NCI-H526 treated with DMSO at 0.1 percent for 48 hours (cell line): Measurements from ENCODE around the gene NR5A1.

Source experiments
- DNase-seq: peaks from one replicate; lab custom pipeline; 2025; lab: John Stamatoyannopoulos, UW

Gene NR5A1

DNA sequence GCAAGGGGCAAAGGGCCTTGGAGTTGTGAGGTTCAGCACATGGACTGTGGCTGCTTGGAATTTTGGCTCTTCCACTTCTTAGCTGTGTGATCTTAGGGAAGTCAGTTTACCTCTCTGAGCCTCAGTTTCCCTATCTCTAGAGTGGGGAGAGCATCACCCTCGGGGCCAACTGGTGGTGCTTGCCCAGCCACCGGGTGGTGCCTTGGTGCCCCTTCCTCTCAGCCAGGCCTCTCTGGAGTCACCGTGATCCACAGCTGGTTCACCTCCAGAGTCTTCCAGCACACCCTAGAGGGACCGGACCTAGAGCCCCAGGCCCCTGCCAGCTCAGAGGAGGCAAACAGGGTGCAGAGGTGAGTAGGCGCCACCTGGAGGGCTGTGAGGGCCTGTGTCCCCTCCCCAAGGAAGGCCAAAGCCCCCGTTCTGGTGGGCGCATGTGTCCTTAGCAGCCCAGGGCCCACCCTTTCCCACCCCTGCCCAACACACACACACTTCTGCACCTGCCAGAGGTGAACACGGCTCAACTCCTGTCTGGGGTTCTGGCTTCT, 49.2 kb downstream of the NR5A1 start:
- no peak for DNase-seq

DNA sequence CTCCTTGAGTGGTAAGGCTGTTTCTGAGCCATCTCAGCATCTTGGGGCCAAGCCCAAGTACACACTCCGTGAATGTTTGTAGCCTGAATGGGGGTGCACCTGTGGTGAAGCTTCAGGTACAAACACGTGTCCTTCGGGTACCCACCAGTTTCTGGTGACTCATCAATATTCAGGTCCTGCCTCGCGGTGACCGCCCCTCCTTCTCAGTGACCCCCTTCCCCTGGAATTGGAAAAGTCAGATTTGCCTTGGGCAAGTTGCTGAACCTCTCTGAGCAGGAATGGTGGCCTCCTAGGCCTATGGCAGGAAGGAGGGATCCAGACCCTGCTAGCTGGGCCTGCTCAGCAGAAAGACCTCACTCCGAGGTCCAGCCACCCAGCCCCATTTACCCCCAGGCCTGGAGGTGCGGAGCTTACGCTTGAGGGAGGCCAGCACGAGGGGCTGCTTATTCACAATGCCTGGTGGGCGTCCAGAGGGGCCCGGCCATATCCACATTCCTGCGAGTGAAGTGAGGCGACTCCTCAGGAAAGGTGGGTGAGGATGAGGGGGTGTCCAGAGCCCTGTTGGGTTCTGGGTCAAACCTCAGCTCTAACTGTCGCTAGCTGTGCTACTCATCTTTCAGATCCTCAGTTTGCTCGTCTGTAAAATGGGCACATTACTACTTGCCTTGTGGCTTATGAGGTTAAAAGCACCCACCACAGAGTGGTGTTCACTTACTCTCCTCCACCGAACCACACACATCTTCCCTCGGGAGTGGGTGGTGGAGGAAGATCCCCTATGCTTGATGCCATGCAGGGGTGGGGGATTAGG, 49.9 kb downstream of the NR5A1 start:
- no peak for DNase-seq

DNA sequence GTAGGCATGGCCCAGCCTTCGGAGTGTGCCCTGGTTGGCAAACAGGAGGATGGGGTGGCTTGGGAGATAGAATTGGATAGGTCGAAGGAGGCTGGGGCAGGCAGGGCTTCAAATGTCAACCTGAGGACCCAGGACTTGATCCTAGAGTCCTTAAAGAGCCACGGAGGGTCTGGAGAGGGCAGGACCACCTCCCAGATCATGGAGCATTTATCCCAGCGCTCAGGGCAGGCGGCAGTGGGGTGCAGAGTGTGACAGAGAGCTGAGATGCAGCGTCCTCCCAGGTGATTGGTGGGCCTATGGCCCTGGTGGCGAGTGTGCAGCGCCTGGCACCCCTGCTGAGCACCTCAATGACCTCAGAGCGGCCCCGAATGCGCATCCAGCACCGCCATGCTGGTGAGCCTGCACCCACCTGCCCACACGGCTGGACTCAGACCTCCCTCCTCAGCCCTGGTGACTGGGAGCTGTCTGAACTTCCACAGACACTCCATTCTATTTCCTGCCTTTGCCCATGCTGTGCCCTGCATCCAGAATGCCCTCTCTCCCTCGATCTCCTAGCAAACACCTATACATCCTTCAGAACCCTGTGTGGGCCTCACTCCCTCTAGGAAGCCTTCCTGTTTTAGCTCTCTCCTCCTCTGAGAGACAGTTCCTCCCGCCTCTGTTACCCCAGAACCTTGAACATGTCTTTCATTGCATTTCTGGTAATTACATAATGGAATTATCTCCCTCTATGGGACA, 50.7 kb downstream of the NR5A1 start:
- DNase-seq = no peak

DNA sequence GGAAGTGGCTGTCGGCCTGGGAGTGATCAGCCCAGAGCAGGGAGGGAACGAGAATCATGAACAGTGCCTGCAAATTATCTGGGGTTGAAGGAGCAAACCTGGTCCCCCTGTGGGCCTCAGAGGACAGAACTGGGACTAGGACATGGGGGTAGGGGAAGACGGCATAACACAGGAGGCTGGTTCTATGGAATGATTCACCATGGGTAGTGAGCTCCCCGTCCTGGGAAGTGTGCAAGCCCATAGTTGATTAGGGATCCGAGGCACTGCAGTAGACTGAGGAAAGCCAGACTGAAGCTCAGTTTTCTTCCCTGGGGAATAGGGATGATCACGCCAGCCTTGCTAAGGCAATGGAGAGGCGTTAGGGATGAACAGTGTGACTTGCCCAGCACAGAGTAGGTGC, 51.4 kb downstream of the NR5A1 start:
- DNase-seq = no peak

DNA sequence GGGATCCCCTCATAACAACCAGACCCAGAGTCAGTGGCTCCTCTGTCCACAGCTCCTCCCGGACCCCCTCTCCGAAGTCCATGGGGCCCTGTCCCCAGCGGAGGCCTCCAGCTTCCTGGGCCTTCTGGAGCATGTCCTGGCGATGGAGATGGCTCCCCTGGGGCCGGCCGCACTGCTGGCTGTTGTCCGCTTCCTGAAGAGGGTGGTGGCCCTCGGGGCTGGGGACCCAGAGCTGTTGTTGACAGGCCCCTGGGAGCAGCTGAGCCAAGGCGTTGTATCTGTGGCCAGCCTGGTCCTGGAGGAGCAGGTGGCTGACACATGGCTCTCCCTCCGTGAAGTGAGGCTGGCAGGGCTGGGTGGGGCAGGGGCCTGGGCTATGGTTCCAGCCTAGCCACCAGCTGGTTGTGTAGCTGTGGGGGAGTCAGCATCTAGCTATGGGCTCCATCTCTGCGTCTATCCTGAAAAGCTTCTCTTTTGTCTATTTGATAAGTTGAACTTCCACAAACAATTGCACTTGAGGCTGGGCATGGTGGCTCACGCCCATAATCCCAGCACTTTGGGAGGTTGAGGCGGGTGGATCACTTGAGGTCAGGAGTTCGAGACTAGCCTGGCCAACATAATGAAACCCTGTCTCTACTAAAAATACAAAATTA, 52.3 kb downstream of the NR5A1 start:
- DNase-seq = no peak

DNA sequence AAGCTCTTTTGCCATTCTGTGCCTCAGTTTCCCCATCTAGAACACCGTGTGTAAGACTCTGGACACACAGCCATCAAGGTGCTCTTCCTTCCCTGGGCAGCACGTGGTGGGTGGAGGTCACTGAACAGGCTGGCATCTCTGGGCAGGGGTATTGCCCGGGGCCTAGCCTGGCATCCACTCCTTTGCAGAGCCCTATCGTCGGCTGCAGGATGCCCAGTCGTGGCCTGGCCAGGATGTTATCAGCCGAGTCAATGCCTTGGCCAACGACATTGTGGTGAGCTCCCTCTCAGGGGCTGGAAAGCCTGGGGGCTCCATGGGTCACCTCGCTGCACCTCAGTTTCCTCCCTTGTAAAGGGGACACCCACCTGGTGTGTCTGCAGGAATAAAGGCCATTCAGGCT, 52.9 kb downstream of the NR5A1 start:
- no peak for DNase-seq

DNA sequence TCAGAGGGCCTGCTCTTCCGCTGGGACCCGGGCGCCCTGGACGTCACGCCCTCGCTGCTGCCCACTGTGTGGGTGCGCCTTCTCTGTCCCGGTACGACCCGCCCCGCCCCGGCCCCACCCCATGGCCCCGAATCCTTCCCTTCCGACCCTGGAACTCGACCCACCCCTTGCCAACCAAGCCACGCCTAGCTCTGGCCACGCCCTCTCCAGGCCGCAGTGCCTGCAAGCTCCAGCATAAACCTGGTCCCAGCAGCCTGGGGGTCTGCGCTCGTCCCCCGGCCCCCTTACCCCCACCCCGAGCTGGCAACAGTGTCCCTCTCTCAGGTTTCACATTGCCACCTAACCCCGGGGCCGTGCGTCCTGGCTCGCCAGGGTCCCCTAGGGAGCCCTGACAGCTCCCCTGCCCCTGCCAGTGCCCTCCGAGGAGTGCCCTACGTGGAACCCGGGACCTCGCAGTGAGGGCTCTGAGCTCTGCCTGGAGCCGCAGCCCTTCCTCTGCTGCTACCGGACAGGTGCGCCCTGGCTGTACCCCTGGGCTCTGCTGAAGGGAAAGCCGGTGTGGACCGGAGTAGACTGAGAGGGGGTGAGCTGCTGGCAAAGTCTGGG, 53.5 kb downstream of the NR5A1 start:
- DNase-seq = no peak

DNA sequence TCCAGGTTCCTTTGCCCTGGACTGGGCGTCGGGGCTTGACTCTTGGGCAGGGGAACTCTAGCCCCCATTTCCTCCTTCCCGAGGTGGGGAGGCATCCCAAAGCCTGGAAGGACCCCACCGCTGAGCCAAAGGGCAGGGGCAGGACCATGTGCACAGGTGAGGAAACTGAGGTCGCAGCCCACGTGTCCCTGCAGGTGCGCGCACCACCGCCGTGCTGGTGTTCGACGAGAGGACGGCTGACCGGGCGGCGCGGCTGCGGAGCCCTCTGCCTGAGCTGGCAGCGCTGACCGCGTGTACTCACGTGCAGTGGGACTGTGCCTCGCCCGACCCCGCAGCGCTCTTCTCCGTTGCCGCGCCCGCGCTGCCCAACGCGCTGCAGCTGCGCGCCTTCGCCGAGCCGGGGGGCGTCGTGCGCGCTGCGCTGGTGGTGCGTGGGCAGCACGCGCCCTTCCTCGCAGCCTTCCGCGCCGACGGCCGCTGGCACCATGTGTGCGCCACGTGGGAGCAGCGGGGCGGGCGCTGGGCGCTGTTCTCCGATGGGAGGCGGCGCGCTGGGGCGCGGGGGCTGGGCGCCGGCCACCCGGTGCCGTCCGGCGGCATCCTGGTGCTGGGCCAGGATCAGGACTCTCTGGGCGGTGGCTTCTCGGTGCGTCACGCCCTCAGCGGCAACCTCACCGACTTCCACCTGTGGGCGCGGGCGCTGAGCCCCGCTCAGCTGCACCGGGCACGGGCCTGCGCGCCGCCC, 54.2 kb downstream of the NR5A1 start:
- DNase-seq = no peak

DNA sequence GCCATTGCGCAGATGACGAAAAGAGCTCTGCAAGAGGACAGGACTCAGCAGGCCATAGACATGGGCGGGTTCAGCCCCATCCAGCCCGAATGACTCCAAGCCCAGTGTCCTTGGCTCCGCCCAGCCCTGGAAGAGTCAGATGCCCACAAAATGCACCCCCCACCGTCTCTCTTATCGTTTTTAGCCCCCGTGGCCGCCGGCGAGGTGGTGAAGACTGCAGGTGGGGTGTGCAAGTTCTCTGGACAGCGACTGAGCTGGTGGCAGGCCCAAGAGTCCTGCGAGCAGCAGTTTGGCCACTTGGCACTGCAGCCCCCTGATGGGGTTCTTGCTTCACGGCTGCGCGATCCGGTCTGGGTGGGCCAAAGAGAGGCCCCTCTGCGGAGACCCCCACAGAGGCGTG, 54.9 kb downstream of the NR5A1 start:
- no peak for DNase-seq

DNA sequence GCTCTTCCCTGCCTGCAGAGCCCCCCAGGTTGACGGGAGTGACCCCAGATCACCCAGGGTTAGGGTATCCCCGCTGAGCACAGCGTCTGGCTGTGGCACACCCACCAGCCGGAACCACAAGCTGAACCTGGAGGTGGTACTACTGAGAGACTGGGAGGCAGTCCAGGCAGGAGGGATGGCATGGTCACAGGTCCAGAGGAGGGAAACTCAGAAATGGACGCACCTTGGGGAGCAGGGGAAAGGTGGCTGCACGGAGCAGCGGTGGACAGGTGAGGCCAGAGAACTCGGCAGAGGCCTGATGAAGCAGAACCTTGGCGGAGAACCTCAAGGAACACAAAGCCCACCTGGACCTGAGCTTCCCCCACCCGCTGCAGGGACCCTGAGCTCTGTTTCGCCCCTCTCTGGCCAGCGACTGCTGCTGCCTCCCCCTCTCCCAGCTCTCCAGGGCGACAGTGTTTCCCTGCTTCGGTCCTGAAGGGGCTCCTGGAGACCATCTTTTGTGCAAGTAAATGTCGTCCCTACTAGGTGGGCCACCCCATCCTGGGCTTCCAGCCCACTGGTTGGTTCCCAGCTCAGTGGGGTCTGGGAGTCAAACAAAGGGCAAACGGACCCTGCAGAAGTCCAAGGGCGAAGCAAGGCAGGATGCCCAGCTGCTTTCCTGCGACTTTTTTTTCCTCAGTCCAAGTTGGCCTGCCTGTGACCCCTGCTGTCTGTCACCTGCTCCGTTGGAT, 56.1 kb downstream of the NR5A1 start:
- DNase-seq = no peak

DNA sequence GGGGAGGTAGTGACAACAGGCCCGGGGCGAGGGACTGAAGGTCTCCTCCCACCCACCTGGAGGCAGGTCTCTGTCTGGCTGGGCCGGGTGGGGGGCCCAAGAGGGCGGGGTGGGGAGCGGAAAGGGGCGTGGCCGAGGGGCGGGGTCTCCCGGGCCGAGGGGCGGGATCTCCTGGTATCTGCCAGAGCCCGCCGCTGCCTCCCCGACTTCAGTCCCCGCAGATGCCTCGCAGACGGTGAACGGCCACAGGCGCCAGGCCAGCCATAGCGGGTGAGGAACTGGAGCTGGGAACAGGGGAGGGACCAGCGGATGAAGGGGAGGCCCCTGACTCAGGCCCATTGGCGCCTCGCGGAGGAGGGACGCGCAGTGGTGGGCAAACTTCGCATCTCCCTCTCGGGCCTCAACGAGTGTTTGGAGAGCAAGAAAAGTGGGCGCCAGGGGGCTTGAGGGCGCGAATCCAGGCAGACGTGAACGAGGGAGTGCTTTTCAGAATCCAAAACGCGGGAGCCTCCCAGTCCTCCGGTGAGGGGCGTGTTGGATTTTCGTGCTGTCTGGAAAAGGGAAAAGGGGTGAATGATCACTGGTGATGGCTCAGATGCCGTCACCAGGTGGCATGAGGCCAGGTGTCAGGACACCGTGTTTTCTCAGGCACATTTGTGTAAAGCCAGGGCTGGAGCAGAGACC, 56.8 kb downstream of the NR5A1 start, which contains the start of gene ADGRD2:
ADGRD2 (plus strand) TSS at position 211 of the 684 bp plus-strand sequence. CDS start 1,216 bp downstream, outside the sequence.
- DNase-seq = no peak

DNA sequence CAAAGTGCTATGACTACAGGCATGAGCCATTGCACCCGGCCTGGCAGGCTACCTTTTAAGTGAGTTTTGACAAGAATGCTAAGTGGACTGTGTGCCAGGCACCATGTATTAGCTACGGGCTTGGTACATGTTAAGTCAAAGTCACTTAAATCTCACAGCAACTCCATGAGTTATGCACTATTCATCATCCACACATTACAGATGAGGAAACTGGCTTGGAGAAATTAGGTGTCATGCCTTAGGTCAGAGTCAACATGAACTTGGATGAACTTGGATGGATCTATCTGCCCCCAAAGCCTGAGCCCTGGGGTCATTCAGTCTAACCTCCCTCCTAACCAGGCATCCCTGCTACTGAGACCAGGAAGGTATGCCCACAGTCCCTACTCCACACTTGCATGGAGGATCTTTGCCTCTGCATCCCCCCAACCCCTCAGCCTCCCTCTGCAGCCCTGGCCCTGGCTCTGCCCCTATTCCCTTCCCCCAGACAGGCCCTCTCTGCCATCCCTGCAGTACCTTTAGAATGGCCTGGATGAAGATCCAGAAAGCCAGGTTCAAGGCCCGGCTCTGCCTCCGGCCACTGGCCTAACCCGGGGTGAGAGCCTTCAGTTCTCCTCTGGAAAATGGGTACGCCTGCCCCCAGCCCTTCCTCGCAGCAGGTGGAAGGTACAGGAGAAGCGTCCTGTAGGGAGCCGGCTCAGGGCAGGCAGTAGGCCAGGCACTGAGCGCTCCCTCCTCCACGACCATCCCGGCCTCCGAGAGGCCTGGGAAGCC, 57.6 kb downstream of the NR5A1 start:
- no peak for DNase-seq

DNA sequence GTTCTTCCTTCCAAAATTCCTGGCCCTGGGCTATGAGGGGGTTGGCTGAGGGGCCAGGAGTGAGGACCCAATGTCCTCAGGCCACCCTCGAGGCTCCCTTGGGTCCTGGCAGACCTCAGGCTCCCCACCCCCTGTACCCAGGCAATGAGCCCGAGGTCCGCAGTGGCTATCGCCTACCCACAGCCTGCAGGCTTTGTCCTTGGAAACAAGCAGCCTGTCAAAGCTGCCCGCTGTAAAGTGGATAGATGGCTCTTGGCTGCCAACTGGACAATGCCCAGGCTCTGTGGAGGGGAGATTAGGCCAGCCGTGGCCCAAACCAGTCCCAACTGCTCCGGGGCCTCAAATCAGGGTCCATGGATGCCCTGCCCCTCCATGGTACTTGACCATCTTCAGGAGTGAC, 59.2 kb downstream of the NR5A1 start:
- no peak for DNase-seq

DNA sequence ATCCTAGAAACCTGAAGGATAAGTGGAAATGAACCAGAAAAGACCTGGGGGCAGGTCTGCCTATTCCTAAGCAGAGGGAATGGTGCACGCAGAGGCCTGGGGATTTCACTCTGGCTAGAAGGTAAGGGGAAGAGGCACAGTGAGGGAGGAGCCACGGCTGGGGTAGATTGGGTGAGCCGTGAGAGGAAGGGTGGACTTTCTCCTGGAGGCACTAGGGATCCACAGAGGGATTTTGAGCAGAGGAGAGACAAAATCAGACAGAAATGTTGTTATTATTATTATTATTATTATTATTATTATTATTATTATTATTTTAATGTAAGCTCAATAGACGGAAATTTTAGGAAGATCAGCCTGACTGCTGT, 59.9 kb downstream of the NR5A1 start:
- no peak for DNase-seq

DNA sequence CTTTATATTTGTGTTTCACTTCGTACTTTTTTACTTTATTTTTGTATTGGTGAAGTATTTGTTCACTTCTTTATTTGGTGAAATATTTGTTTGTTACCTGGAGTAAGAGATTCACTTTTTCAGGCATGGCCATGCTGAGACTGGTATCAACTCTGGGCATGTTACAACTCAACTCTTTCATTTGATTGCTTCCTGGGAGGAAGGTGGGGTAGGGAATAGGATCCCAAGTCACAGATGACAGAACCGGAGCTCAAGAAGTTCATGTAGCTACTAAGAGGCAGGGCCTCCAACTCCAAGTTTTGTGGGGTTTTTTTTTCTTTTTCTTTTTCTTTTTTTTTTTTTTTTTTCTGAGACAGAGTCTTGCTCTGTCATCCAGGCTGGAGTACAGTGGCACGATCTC, 63.0 kb downstream of the NR5A1 start:
- DNase-seq = no peak

DNA sequence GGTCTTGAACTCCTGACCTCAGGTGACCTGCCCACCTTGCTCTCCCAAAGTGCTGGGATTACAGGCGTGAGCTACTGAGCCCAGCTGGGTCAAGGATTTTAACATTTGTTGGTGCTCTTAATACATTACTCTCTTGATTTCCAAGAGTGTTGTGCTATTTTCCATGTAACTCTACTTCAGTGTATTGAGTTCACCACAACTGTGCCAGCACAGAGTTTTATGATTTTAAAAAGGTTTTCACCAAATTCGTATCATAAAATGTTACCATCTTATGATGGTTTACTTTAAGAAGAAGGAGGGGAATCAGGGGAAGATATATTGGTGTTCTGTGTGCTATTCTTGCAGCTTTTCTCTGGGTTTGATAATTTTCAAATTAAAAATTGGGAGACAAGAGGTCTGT, 63.6 kb downstream of the NR5A1 start:
- DNase-seq = no peak

DNA sequence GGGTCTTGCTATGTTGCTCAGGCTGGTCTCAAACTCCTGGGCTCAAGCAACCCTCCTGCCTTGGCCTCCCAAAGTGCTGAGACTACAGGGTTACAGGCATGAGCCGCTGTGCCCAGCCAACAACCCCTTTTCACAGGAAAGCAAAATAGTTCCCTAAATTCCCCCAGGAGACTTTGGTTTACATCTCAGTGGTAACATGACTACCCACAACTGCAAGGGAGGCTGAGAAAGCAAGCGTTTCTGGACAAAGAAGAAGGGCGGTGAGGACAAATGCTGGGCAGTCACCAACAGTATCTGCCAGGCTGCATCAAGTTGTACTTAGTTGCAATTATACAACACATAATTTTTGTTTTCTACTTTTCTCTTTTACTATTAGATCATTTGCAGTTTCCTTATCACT, 64.4 kb downstream of the NR5A1 start:
- no peak for DNase-seq

DNA sequence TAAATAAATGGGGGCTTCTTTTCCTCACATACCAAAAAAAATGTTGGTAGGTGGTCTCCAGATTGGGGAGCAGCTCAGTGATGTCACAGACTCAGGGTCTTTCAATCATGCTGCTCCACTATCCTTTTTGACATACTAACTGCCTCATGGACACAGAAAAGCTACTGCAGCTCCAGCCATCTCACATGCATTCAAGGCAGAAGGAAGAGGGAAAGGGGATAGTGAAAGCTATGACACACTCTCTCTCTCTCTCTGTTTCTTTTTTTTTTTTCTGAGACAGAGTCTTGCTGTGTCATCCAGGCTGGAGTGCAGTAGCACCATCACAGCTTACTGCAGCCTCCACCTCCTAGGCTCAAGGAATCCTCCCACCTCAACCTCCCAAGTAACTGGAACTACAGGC, 64.8 kb downstream of the NR5A1 start:
- no peak for DNase-seq

DNA sequence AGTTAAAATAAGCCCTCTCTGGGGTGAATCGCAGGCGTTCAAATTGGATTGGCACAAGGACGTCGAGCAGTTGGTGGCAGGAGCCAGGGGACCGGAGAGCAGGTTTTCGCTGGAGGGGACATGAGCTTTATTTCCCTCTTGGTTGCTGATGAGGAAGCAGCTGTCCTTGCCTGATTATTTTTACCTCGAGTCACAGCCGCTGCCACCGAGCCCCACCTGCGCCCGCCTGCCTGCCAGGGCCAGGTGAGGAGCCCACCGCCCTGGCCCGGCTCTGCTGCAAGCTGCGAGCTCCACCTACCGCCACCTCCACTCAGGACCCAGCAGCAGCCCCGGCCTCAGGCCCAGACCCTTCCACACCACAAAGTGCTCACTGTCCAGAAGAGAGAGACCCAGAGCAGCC, 65.9 kb downstream of the NR5A1 start:
- DNase-seq = no peak

DNA sequence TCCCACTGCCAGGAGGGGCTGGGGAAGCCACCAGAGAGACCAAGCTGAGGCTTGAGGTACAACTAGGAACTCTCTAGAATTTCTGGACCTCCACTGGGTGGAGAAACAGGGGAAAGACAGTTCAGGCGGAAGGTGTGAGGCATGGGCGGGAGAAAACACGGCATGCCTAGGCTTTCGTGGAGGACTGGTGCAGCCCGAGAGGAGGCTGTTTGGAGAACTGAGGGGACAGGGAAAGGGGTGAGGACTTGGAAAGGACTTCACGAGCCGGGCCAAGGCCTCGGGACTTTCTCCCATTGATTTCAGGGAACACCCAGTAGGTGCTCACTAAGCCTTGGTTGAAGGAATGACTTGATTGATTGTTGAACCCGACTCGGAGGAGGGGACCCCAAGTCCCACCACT, 66.4 kb downstream of the NR5A1 start:
- no peak for DNase-seq
